ENCODE results near the gene TNNI3. TPM values are rescaled to one million over a fixed set of nuclear protein-coding genes. Genes with fewer than 3 reads are reported as not detected.

The TNNI3 gene
- total RNA-seq, 4 donors from 2014 or later = 1.6 to 6.2 (median 5.5) TPM

- H3K9me3 ChIP-seq = no peaks in the 10 kb centered on the region
- TF ChIP-seq CTCF (IDR thresholded peaks at IDR 0.05 in 4 of 5, conservative IDR thresholded peaks at IDR 0.05 in 1 of 5) (no peak), POLR2A (IDR thresholded peaks at IDR 0.05) (no peak)
- in situ Hi-C loops (cut with MboI; ENCODE audit: low sequenced_read_pairs in 4 of 4) = loop anchor here in 2 of 4 donors (25.0 kb wide), 2 partner anchors 280 to 505 kb away; partner anchors contain the start of genes CCDC106 (in 1 of the 2), UBE2S (in 1 of the 2), ZNF580 (in 1 of the 2) and ZNF581 (in 1 of the 2)
- H3K27ac ChIP-seq = no peak overlapping the region
- H3K4me1 ChIP-seq = no peaks in the 10 kb centered on the region
- no peaks in the 10 kb centered on the region for H3K36me3 ChIP-seq
- H3K4me3 ChIP-seq = no peak overlapping the region
- no peak for DNase-seq
- no peaks in the 10 kb centered on the region for H3K27me3 ChIP-seq
- no peak for ATAC-seq
- intact Hi-C loops (cut with DNase I; ENCODE audit: low total_unique reads) = no loop called here
Measured at GRCh38 chr19:55132453-55133129, 24.9 kb downstream of the TNNI3 start.

GRCh38 chr19:55131421-55131820, 26.1 kb downstream of the TNNI3 start:
- TF ChIP-seq CTCF (IDR thresholded peaks at IDR 0.05 in 4 of 5, conservative IDR thresholded peaks at IDR 0.05 in 1 of 5) = no peak
- no peak for TF ChIP-seq POLR2A (IDR thresholded peaks at IDR 0.05)
- Histone ChIP-seq H3K4me1 (no peaks in the 10 kb centered on the region), H3K36me3 (no peaks in the 10 kb centered on the region), H3K27ac (peak overlapping the region in 2 of 4 donors; percentile 29 to 67), H3K4me3 (no peak overlapping the region), H3K9me3 (no peaks in the 10 kb centered on the region), H3K27me3 (no peaks in the 10 kb centered on the region)
- intact Hi-C loops (cut with DNase I; ENCODE audit: low total_unique reads) = no loop called here
- DNase-seq (no peak), ATAC-seq (no peak)
- in situ Hi-C loops (cut with MboI; ENCODE audit: low sequenced_read_pairs in 4 of 4) = loop anchor here in 2 of 4 donors (25.0 kb wide), 2 partner anchors 281 to 506 kb away; partner anchors contain the start of genes CCDC106 (in 1 of the 2), UBE2S (in 1 of the 2), ZNF580 (in 1 of the 2) and ZNF581 (in 1 of the 2)

GRCh38 chr19:55119053-55119452, 38.5 kb downstream of the TNNI3 start:
- Histone ChIP-seq H3K36me3 (no peaks in the 10 kb centered on the region), H3K4me3 (peak overlapping the region in 2 of 4 donors; percentile 80 to 85), H3K9me3 (no peaks in the 10 kb centered on the region), H3K27me3 (no peaks in the 10 kb centered on the region), H3K27ac (peak overlapping the region; percentile 74 to 88 (median 86)), H3K4me1 (peaks cover 28 to 32% of the 10 kb centered on the region in 2 donors)
- ATAC-seq (no peak), DNase-seq (no peak)
- in situ Hi-C loops (cut with MboI; ENCODE audit: low sequenced_read_pairs in 4 of 4) = loop anchor here in 1 of 4 donors (25.0 kb wide), 1 partner anchor 1007 kb away; the partner anchor contains the start of genes NDUFA3, OSCAR, PRPF31 and TFPT
- TF ChIP-seq POLR2A (IDR thresholded peaks at IDR 0.05) = peak in 1 of 2 donors; percentile 6
- TF ChIP-seq CTCF (IDR thresholded peaks at IDR 0.05 in 4 of 5, conservative IDR thresholded peaks at IDR 0.05 in 1 of 5) = no peak
- intact Hi-C loops (cut with DNase I; ENCODE audit: low total_unique reads) = loop anchor here (5.0 to 10.0 kb wide), 2 partner anchors 266 to 523 kb away; partner anchors contain the start of genes RPL28, TMEM238, ZNF580 and ZNF581

- Histone ChIP-seq H3K27ac (peak overlapping the region; percentile 74 to 88 (median 86)), H3K4me1 (peaks cover 31 to 37% of the 10 kb centered on the region in 2 donors), H3K4me3 (peak overlapping the region; percentile 66 to 85 (median 80)), H3K36me3 (no peaks in the 10 kb centered on the region), H3K27me3 (no peaks in the 10 kb centered on the region), H3K9me3 (no peaks in the 10 kb centered on the region)
- in situ Hi-C loops (cut with MboI; ENCODE audit: low sequenced_read_pairs in 4 of 4) (loop anchor here in 1 of 4 donors (25.0 kb wide), 1 partner anchor 1006 kb away; the partner anchor contains the start of genes NDUFA3, OSCAR, PRPF31 and TFPT), intact Hi-C loops (cut with DNase I; ENCODE audit: low total_unique reads) (loop anchor here (5.0 to 10.0 kb wide), 2 partner anchors 266 to 524 kb away; partner anchors contain the start of genes RPL28, TMEM238, ZNF580 and ZNF581)
- ATAC-seq = peak; percentile 12 to 13
- DNase-seq = peak; percentile 19 to 65
- no peak for TF ChIP-seq CTCF (IDR thresholded peaks at IDR 0.05 in 4 of 5, conservative IDR thresholded peaks at IDR 0.05 in 1 of 5)
- peak in 1 of 2 donors; percentile 17 for TF ChIP-seq POLR2A (IDR thresholded peaks at IDR 0.05)
Measured at GRCh38 chr19:55118401-55118991, 39.0 kb downstream of the TNNI3 start.
